ENCODE data around the gene ACTRT2. TPM values are rescaled to one million over a fixed set of nuclear protein-coding genes. Genes with fewer than 3 reads are reported as not detected.

The ACTRT2 gene
- total RNA-seq, 1 donor from 2014 or later: not detected

DNA sequence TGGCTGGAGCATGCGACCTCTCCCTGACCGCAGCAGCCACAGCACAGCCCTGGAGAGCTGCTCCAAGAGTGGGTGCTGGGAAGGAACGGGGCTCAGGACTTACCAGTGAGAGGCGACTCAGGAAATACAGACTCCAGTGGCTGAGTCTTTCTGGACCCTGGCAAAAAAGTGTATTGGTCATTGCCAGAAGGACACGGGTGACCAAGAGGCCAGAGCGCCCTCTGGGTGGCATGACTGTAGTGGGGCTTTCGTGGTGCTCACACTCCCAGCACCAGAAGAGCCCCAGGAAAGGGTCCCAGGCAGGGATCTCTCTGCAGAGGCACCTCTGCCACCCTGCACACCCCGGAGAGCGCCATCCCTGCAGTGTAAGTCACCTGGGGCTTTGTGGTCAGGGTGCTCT lies 38.9 kb downstream of the ACTRT2 start:
- H3K36me3 ChIP-seq: no peaks in the 10 kb centered on the region
- H3K27ac ChIP-seq (replicated peaks): no peak overlapping the region
- no peak overlapping the region for H3K4me3 ChIP-seq
- H3K4me1 ChIP-seq: peaks cover 25% of the 10 kb centered on the region
- TF ChIP-seq, protein P1, sequence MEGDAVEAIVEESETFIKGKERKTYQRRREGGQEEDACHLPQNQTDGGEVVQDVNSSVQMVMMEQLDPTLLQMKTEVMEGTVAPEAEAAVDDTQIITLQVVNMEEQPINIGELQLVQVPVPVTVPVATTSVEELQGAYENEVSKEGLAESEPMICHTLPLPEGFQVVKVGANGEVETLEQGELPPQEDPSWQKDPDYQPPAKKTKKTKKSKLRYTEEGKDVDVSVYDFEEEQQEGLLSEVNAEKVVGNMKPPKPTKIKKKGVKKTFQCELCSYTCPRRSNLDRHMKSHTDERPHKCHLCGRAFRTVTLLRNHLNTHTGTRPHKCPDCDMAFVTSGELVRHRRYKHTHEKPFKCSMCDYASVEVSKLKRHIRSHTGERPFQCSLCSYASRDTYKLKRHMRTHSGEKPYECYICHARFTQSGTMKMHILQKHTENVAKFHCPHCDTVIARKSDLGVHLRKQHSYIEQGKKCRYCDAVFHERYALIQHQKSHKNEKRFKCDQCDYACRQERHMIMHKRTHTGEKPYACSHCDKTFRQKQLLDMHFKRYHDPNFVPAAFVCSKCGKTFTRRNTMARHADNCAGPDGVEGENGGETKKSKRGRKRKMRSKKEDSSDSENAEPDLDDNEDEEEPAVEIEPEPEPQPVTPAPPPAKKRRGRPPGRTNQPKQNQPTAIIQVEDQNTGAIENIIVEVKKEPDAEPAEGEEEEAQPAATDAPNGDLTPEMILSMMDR (IDR thresholded peaks at IDR 0.05; ENCODE audit: borderline replicate concordance): no peak
- intact Hi-C loops (cut with micrococcal nuclease): loop anchor here (10.0 kb wide), 1 partner anchor 225 kb away; no protein-coding TSS in a partner anchor
- no peaks in the 10 kb centered on the region for H3K9me3 ChIP-seq (replicated peaks)
- H3K27me3 ChIP-seq (ENCODE audit: low read depth): peaks cover 45% of the 10 kb centered on the region
- DNase-seq: no peak

DNA sequence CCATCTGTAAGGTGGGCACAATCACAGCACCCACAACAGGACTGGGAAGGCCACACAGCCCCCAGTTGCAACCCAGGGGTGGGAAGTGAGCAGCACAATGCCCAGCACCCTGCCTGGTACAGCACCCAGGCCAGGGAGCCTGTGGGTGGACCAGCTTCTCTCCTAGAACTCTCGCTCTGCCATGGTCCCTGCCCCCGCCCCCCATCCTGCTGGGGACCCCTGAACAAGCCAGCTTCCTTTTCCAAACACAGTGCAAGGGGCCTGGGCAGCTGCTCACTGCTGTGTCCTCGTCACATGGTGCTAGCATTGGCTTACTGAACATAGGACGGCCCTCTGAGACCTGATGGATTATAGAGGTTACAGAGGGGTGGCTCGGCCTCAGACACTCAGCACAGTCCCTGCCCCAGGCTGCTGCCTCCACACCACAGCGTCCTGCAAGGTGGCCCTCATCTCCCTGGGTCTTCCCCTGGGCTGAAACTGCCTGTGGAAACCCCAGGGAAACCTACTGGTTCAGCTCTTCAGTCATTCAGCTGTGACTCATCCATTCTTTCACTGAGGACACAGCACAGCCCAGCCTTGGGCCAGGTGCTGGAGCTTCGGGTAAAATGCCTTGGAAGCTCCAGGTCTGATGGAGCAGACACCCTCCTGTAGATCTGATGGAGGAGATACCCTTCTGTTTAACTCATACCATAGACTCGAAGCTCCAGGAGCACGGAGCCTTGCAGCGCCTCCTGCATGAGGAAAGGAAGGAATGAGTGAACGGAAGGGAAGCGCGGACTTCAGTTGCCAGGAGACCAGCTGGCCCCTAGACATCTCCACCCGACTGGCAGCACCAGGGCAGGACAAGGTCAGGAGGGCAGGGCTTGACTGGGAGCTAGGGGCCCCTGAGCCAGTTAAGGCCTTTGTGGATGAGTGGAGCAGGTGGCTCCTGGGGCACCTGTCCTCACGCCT lies 39.6 kb downstream of the ACTRT2 start:
- peaks cover 33% of the 10 kb centered on the region for H3K4me1 ChIP-seq
- intact Hi-C loops (cut with micrococcal nuclease): loop anchor here (10.0 kb wide), 1 partner anchor 224 kb away; no protein-coding TSS in a partner anchor
- peaks cover 53% of the 10 kb centered on the region for H3K27me3 ChIP-seq (ENCODE audit: low read depth)
- H3K4me3 ChIP-seq: no peak overlapping the region
- TF ChIP-seq, protein P1 (IDR thresholded peaks at IDR 0.05; ENCODE audit: borderline replicate concordance): no peak
- H3K27ac ChIP-seq (replicated peaks): no peak overlapping the region
- H3K36me3 ChIP-seq: no peaks in the 10 kb centered on the region
- H3K9me3 ChIP-seq (replicated peaks): no peaks in the 10 kb centered on the region
- DNase-seq: no peak

DNA sequence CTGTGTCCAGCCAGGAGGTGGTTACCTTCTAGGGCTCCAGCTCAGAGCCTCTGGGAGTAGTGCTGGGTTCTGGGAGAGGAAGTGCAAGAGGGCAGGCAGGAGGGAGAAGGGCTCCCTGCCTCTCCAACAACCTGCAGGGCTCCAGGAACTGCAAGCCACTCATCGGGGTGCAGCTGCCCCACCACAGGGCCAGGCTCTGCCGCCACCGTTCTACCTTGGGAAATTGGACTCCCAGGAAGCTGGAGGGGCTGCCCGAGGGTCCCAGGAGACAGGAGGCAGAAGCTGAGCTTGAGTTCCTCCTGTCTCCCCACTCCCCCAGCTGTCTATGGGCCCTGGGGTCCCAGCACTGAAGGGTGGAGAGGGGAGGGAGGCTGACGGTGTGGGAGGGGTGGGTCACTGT lies 40.3 kb downstream of the ACTRT2 start:
- no peak overlapping the region for H3K4me3 ChIP-seq
- intact Hi-C loops (cut with micrococcal nuclease): loop anchor here (10.0 kb wide), 1 partner anchor 223 kb away; no protein-coding TSS in a partner anchor
- TF ChIP-seq, protein P1 (IDR thresholded peaks at IDR 0.05; ENCODE audit: borderline replicate concordance): no peak
- peaks cover 60% of the 10 kb centered on the region for H3K27me3 ChIP-seq (ENCODE audit: low read depth)
- H3K9me3 ChIP-seq (replicated peaks): no peaks in the 10 kb centered on the region
- no peaks in the 10 kb centered on the region for H3K36me3 ChIP-seq
- DNase-seq: no peak
- no peak overlapping the region for H3K27ac ChIP-seq (replicated peaks)
- peaks cover 37% of the 10 kb centered on the region for H3K4me1 ChIP-seq

DNA sequence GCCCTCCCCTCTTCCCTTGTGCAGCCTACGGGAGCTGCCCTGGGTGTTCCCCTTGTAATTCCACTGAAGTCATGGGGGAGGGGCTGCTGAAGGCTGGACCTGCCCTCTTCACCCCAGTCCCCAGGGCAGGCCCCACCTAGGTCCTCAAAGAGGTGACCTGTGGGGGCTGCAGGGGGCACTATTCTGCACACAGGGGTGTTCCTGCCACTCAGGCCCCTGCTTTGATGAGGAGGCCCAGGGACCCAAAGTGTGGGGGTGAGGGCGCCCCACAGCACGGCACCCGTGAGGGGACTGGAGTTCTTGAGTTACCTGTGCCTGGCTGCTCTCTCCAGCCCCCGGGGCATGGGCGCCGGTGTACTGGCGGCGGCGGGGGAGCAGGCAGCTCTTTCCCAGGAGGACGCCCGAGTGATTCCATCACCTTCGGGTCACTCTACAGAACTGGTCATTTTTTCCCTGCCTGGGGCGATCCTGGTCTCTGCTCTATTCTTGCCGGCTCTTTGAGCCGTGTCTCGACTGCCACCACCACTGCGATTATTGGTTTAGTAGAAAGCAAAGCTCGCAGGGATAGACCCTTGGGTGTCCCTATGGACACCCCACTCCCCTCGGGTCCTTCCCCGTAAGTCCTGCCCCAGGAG lies 40.8 kb downstream of the ACTRT2 start:
- Histone ChIP-seq H3K9me3 (replicated peaks) (no peaks in the 10 kb centered on the region), H3K4me3 (no peak overlapping the region), H3K27me3 (ENCODE audit: low read depth) (peaks cover 65% of the 10 kb centered on the region), H3K27ac (replicated peaks) (no peak overlapping the region), H3K4me1 (peaks cover 38% of the 10 kb centered on the region), H3K36me3 (no peaks in the 10 kb centered on the region)
- intact Hi-C loops (cut with micrococcal nuclease): loop anchor here (10.0 kb wide), 1 partner anchor 223 kb away; no protein-coding TSS in a partner anchor
- TF ChIP-seq, protein P1 (IDR thresholded peaks at IDR 0.05; ENCODE audit: borderline replicate concordance): no peak
- DNase-seq: no peak

DNA sequence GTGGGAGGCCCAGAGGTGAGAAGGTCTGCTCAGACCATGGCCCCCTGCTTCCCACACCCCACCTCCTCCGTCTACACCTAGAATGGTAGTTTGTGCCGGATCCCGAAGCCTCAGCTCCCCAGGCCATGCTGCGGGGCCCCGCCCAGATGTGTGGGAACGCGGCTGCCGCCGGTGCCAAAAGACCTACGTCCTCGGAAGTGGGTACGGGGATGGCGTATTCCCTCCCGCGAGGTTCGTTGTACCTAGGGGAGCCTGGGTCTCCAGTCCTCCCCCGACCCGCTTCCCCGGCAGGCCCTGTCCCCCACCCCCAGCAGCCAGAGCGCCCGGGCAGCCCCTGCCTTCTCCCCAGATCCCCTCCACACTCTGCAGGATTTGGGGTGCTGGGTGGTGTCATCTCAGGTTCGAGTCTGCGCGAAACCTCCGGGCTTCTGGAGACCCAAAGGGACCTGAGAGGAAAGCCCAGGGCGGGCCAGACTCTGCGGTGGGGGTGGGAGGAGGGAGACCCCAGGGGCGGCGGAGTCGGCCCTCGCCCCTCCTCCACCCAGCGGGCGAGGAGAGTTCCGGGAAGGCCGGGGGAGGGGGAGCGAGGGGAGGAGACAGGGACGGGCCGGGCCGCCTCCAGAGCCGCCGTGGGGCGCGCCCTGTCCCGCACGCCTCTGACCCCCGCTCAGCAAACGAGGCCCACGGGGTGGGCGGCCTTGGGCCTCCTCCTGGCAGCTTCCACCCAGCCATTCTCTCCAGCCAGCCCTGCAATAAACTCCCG lies 41.5 kb downstream of the ACTRT2 start:
- H3K4me3 ChIP-seq: peak overlapping the region; percentile 46
- TF ChIP-seq, protein P1 (IDR thresholded peaks at IDR 0.05; ENCODE audit: borderline replicate concordance): no peak
- H3K4me1 ChIP-seq: peaks cover 45% of the 10 kb centered on the region
- no peak for DNase-seq
- H3K9me3 ChIP-seq (replicated peaks): no peaks in the 10 kb centered on the region
- H3K36me3 ChIP-seq: no peaks in the 10 kb centered on the region
- intact Hi-C loops (cut with micrococcal nuclease): loop anchor here (10.0 kb wide), 1 partner anchor 222 kb away; no protein-coding TSS in a partner anchor
- peaks cover 72% of the 10 kb centered on the region for H3K27me3 ChIP-seq (ENCODE audit: low read depth)
- no peak overlapping the region for H3K27ac ChIP-seq (replicated peaks)

Data from left ventricle myocardium inferior (tissue), 1 donor.